GM19043 (cell line): ENCODE results near the gene SUPT3H.
A peak's percentile ranks its signal among the peaks of the same experiment; 100 is the strongest.

Experiments
- ATAC-seq: cut with Tn5 transposase; IDR thresholded peaks from one replicate; pipeline ENCODE4 v1.9.1; 2021; ENCODE audit warnings: low read depth; ENCODE audit not compliant: unreplicated experiment

SUPT3H gene

GRCh38 chr6:45394586-45395095, 16.9 kb upstream of the SUPT3H start:
- no peak for ATAC-seq

- no peak for ATAC-seq
These were observed 10.6 kb upstream of the SUPT3H start for GRCh38 chr6:45388328-45388727.

- ATAC-seq: no peak
These were observed 9.5 kb upstream of the SUPT3H start for GRCh38 chr6:45387236-45387635.

GRCh38 chr6:45386501-45386900, 8.8 kb upstream of the SUPT3H start:
- no peak for ATAC-seq

GRCh38 chr6:45382391-45382790, 4.7 kb upstream of the SUPT3H start:
- no peak for ATAC-seq

GRCh38 chr6:45378334-45378926, 696 bp upstream of the SUPT3H start:
- peak; percentile 25 for ATAC-seq

GRCh38 chr6:45377043-45377553, 636 bp downstream of the SUPT3H start:
- ATAC-seq: no peak

GRCh38 chr6:45376310-45377042, 1.3 kb downstream of the SUPT3H start:
- ATAC-seq: no peak

- no peak for ATAC-seq
These were observed 2.3 kb downstream of the SUPT3H start for GRCh38 chr6:45375449-45375848.

GRCh38 chr6:45371924-45372573, 5.7 kb downstream of the SUPT3H start:
- no peak for ATAC-seq

GRCh38 chr6:45369870-45370269, 7.9 kb downstream of the SUPT3H start:
- no peak for ATAC-seq

- no peak for ATAC-seq
These were observed 9.7 kb downstream of the SUPT3H start for GRCh38 chr6:45367999-45368398.

GRCh38 chr6:45366534-45366933, 11.2 kb downstream of the SUPT3H start:
- ATAC-seq: no peak

GRCh38 chr6:45365036-45365435, 12.7 kb downstream of the SUPT3H start:
- ATAC-seq: no peak

GRCh38 chr6:45364466-45364865, 13.3 kb downstream of the SUPT3H start:
- ATAC-seq: no peak

GRCh38 chr6:45353654-45354053, 24.1 kb downstream of the SUPT3H start:
- ATAC-seq: no peak

GRCh38 chr6:45351667-45352066, 26.1 kb downstream of the SUPT3H start:
- no peak for ATAC-seq

GRCh38 chr6:45351076-45351475, 26.7 kb downstream of the SUPT3H start:
- no peak for ATAC-seq

GRCh38 chr6:45350186-45350710, 27.5 kb downstream of the SUPT3H start:
- no peak for ATAC-seq

GRCh38 chr6:45344900-45345299, 32.8 kb downstream of the SUPT3H start:
- ATAC-seq: no peak

- no peak for ATAC-seq
These were observed 49.2 kb downstream of the SUPT3H start for GRCh38 chr6:45328523-45328922.
